Endodermal cell (in vitro differentiated cells): ENCODE results near the gene AMBRA1. TPM values are rescaled to one million over a fixed set of nuclear protein-coding genes. Genes with fewer than 3 reads are reported as not detected.

Experiments
- DNase-seq: peaks from one replicate; pipeline ENCODE4 v3.0.0-alpha.2; 2017
- H3K27ac ChIP-seq: 2 replicates; pipeline ENCODE4 v1.5.1; 2013; ENCODE audit warnings: mild to moderate bottlenecking, low read depth, low read length, moderate library complexity
- H3K27me3 ChIP-seq: 2 replicates; pipeline ENCODE4 v1.6.1; 2013; ENCODE audit warnings: mild to moderate bottlenecking, low read length, moderate library complexity; ENCODE audit not compliant: insufficient read depth, control insufficient read depth, poor library complexity, severe bottlenecking
- H3K36me3 ChIP-seq: 2 replicates; pipeline ENCODE4 v1.7.0; 2013; ENCODE audit warnings: mild to moderate bottlenecking, low read length, moderate library complexity; ENCODE audit not compliant: control insufficient read depth, insufficient read depth
- H3K4me1 ChIP-seq: one replicate; pipeline ENCODE4 v1.7.0; 2013; ENCODE audit warnings: low read length; ENCODE audit not compliant: control insufficient read depth, insufficient read depth
- H3K4me3 ChIP-seq: 2 replicates; pipeline ENCODE4 v1.5.1; 2013; ENCODE audit warnings: mild to moderate bottlenecking, low read length, moderate library complexity
- H3K9ac ChIP-seq: 2 replicates; pipeline ENCODE4 v1.6.1; 2013; ENCODE audit warnings: mild to moderate bottlenecking, low read length, moderate library complexity; ENCODE audit not compliant: poor library complexity, severe bottlenecking; ENCODE audit errors: extremely low read depth
- H3K9me3 ChIP-seq: 2 replicates; pipeline ENCODE4 v1.6.1; 2013; ENCODE audit warnings: mild to moderate bottlenecking, low read length, moderate library complexity; ENCODE audit not compliant: control insufficient read depth
- H3K27ac Mint-ChIP-seq: 2 replicates; pipeline ENCODE4 v1.8.0; 2020; ENCODE audit warnings: mixed read lengths
- H3K27me3 Mint-ChIP-seq: 2 replicates; pipeline ENCODE4 v1.8.0; 2021; ENCODE audit warnings: mild to moderate bottlenecking, mixed read lengths; ENCODE audit not compliant: insufficient read depth
- H3K36me3 Mint-ChIP-seq: 2 replicates; pipeline ENCODE4 v1.8.0; 2020; ENCODE audit warnings: low read depth, mixed read lengths
- H3K4me1 Mint-ChIP-seq: 2 replicates; pipeline ENCODE4 v1.8.0; 2020; ENCODE audit warnings: mixed read lengths
- H3K4me3 Mint-ChIP-seq: 2 replicates; pipeline ENCODE4 v1.8.0; 2020; ENCODE audit warnings: mild to moderate bottlenecking, moderate library complexity, mixed read lengths
- H3K9me3 Mint-ChIP-seq: 2 replicates; pipeline ENCODE4 v1.8.0; 2020; ENCODE audit warnings: mild to moderate bottlenecking, mixed read lengths
- CTCF ChIP-seq: fragments of 200-600 bp; sonication (generic); conservative IDR thresholded peaks from 2 replicates; pipeline ENCODE4 v1.5.0; 2021; ENCODE audit warnings: antibody characterized with exemption, mild to moderate bottlenecking
- WGBS, 2 experiments: methylation state at CpG; one replicate each; pipeline versions ENCODE4 v1.1.5 to v1.1.7; 2013; ENCODE audit warnings: missing lambda C conversion rate in 2 of 2, mixed read lengths in 1 of 2; ENCODE audit not compliant: insufficient coverage in 1 of 2, insufficient read length in 1 of 2; 5-methylcytosine and 5-hydroxymethylcytosine counted together
- total RNA-seq, 2 donors: library from RNA; stranded (reverse); fragmentation: NEBNext Ultra II Directional in 1 of 2; extraction: Animal tissue kit (Norgen Biotek cat#: 25700) in 1 of 2; gene quantifications; 2 replicates in 1 of 2; 3 replicates in 1 of 2; pipeline ENCODE4 v1.2.1, GENCODE V29; 2021

Gene AMBRA1
- total RNA-seq, 2 donors from 2014 or later: 54.5 to 67.8 TPM

GRCh38 chr11:46633291-46634217, 39.7 kb upstream of the AMBRA1 start:
- Mint-ChIP-seq H3K27ac (no peak overlapping the region), H3K27me3 (no peaks in the 10 kb centered on the region), H3K36me3 (peaks cover 61% of the 10 kb centered on the region), H3K9me3 (no peaks in the 10 kb centered on the region), H3K4me3 (no peak overlapping the region), H3K4me1 (peaks cover 8% of the 10 kb centered on the region)
- Histone ChIP-seq H3K4me1 (no peaks in the 10 kb centered on the region), H3K27me3 (no peaks in the 10 kb centered on the region), H3K9ac (no peak overlapping the region), H3K4me3 (no peak overlapping the region), H3K9me3 (peaks cover 12% of the 10 kb centered on the region), H3K27ac (no peak overlapping the region), H3K36me3 (peaks cover 48% of the 10 kb centered on the region)
- WGBS, 2 experiments: 93 to 95% methylated on average over 18 to 19 of the region's 22 CpGs
- no peak for TF ChIP-seq CTCF
- DNase-seq: no peak

GRCh38 chr11:46632502-46632901, 38.7 kb upstream of the AMBRA1 start:
- no peak for TF ChIP-seq CTCF
- H3K4me3 Mint-ChIP-seq: no peak overlapping the region
- no peaks in the 10 kb centered on the region for H3K27me3 ChIP-seq
- H3K4me3 ChIP-seq: no peak overlapping the region
- peaks cover 51% of the 10 kb centered on the region for H3K36me3 Mint-ChIP-seq
- no peak for DNase-seq
- H3K9me3 Mint-ChIP-seq: no peaks in the 10 kb centered on the region
- H3K9me3 ChIP-seq: peaks cover 3% of the 10 kb centered on the region
- H3K4me1 Mint-ChIP-seq: peaks cover 8% of the 10 kb centered on the region
- H3K27ac ChIP-seq: no peak overlapping the region
- H3K36me3 ChIP-seq: peaks cover 46% of the 10 kb centered on the region
- no peak overlapping the region for H3K9ac ChIP-seq
- H3K27ac Mint-ChIP-seq: no peak overlapping the region
- no peaks in the 10 kb centered on the region for H3K27me3 Mint-ChIP-seq
- 100% methylated on average over 1 of the region's 1 CpG for WGBS, 2 experiments
- H3K4me1 ChIP-seq: no peaks in the 10 kb centered on the region

- H3K4me1 Mint-ChIP-seq: peaks cover 8% of the 10 kb centered on the region
- peaks cover 51% of the 10 kb centered on the region for H3K36me3 Mint-ChIP-seq
- Histone ChIP-seq H3K9me3 (no peaks in the 10 kb centered on the region), H3K27ac (no peak overlapping the region), H3K4me3 (no peak overlapping the region), H3K27me3 (no peaks in the 10 kb centered on the region), H3K4me1 (no peaks in the 10 kb centered on the region), H3K9ac (no peak overlapping the region), H3K36me3 (peaks cover 43% of the 10 kb centered on the region)
- no peak overlapping the region for H3K4me3 Mint-ChIP-seq
- no peak for TF ChIP-seq CTCF
- WGBS, 2 experiments: 95% methylated on average over 2 of the region's 2 CpGs; no CpG with 5 or more reads in 1 of the 2 experiments
- H3K9me3 Mint-ChIP-seq: no peaks in the 10 kb centered on the region
- no peaks in the 10 kb centered on the region for H3K27me3 Mint-ChIP-seq
- peak; percentile 19 for DNase-seq
- H3K27ac Mint-ChIP-seq: no peak overlapping the region
Measured at GRCh38 chr11:46631676-46632075, 37.9 kb upstream of the AMBRA1 start.
